CD4-positive, alpha-beta T cell treated with Interleukin-17A for 1 hour (primary cell): ENCODE measurements around the gene CIB4.

Experiments
- DNase-seq: peaks from one replicate; pipeline ENCODE4 v3.0.0-alpha.2; 2020

Gene CIB4

GRCh38 chr2:26619521-26619951, 21.6 kb downstream of the CIB4 start:
- DNase-seq = no peak

- DNase-seq = no peak
These were observed 22.1 kb downstream of the CIB4 start for GRCh38 chr2:26619096-26619495.

GRCh38 chr2:26618611-26619010, 22.6 kb downstream of the CIB4 start:
- DNase-seq = no peak

- DNase-seq = no peak
These were observed 23.5 kb downstream of the CIB4 start for GRCh38 chr2:26617588-26618083.

GRCh38 chr2:26616706-26617587, 24.2 kb downstream of the CIB4 start:
- DNase-seq = no peak

- no peak for DNase-seq
These were observed 25.1 kb downstream of the CIB4 start for GRCh38 chr2:26615860-26616705.

- DNase-seq = no peak
These were observed 25.8 kb downstream of the CIB4 start for GRCh38 chr2:26615336-26615859.

GRCh38 chr2:26614216-26615138, 26.7 kb downstream of the CIB4 start:
- DNase-seq = no peak

- no peak for DNase-seq
These were observed 27.6 kb downstream of the CIB4 start for GRCh38 chr2:26613241-26614215.

- DNase-seq = no peak
These were observed 28.5 kb downstream of the CIB4 start for GRCh38 chr2:26612522-26613240.

- no peak for DNase-seq
These were observed 29.1 kb downstream of the CIB4 start for GRCh38 chr2:26612034-26612433.

GRCh38 chr2:26610504-26611335, 30.4 kb downstream of the CIB4 start:
- DNase-seq = no peak

- DNase-seq = no peak
These were observed 31.3 kb downstream of the CIB4 start for GRCh38 chr2:26609839-26610277.

- DNase-seq = no peak
These were observed 31.9 kb downstream of the CIB4 start for GRCh38 chr2:26609205-26609631.

- no peak for DNase-seq
These were observed 32.6 kb downstream of the CIB4 start for GRCh38 chr2:26608557-26608956.

GRCh38 chr2:26607698-26608097, 33.5 kb downstream of the CIB4 start:
- no peak for DNase-seq

GRCh38 chr2:26606847-26607190, 34.3 kb downstream of the CIB4 start:
- no peak for DNase-seq

- DNase-seq = no peak
These were observed 34.9 kb downstream of the CIB4 start for GRCh38 chr2:26605999-26606846.
